Lower leg skin (tissue), 4 donors: ENCODE results near the gene ATF6. TPM values are rescaled to one million over a fixed set of nuclear protein-coding genes. Genes with fewer than 3 reads are reported as not detected.

Source experiments
- DNase-seq, 2 donors: peaks; one replicate each; pipeline ENCODE4 v3.0.0-alpha.2; 2019; ENCODE audit warnings: low spot score in 2 of 2
- H3K4me3 ChIP-seq: fragments of 200-600 bp; sonication (generic); 2 replicates; pipeline ENCODE4 v1.5.1; 2017; ENCODE audit warnings: mild to moderate bottlenecking, low read depth; ENCODE audit not compliant: poor library complexity, severe bottlenecking
- POLR2A ChIP-seq, 2 donors: fragments of 450-650 bp; IDR thresholded peaks; one replicate each; pipeline ENCODE4 v1.6.1; 2016 to 2017; ENCODE audit warnings: antibody characterized with exemption in 2 of 2, mild to moderate bottlenecking in 1 of 2, moderate library complexity in 1 of 2
- WGBS, 2 donors: methylation state at CpG; one replicate each; pipeline ENCODE4 v1.1.5; 2018; 5-methylcytosine and 5-hydroxymethylcytosine counted together
- intact Hi-C: fragments of 100-400 bp; cut with DNase I; formaldehyde crosslinking; loops from one replicate; pipeline ENCODE4 v1.15.0; 2023; ENCODE audit warnings: low total_unique reads
- total RNA-seq, 4 donors: library from RNA; depleted of rRNA; stranded (reverse); fragments of >200 nt; gene quantifications; one replicate each; pipeline ENCODE4 v1.1.0, GENCODE V29; 2016
- TF ChIP-seq, protein P1 (sequence below), 3 donors: fragments of 450-650 bp; IDR thresholded peaks; one replicate each; pipeline ENCODE4 v1.5.1; 2016; ENCODE audit warnings: antibody characterized with exemption in 3 of 3, mild to moderate bottlenecking in 3 of 3, moderate library complexity in 2 of 3

ATF6 gene
- total RNA-seq, 4 donors from 2014 or later: 28.7 to 33.5 (median 31.2) TPM

GRCh38 chr1:161899091-161899490 is 133.0 kb downstream of the ATF6 start:
- TF ChIP-seq POLR2A (IDR thresholded peaks at IDR 0.05): no peak
- TF ChIP-seq, protein P1, sequence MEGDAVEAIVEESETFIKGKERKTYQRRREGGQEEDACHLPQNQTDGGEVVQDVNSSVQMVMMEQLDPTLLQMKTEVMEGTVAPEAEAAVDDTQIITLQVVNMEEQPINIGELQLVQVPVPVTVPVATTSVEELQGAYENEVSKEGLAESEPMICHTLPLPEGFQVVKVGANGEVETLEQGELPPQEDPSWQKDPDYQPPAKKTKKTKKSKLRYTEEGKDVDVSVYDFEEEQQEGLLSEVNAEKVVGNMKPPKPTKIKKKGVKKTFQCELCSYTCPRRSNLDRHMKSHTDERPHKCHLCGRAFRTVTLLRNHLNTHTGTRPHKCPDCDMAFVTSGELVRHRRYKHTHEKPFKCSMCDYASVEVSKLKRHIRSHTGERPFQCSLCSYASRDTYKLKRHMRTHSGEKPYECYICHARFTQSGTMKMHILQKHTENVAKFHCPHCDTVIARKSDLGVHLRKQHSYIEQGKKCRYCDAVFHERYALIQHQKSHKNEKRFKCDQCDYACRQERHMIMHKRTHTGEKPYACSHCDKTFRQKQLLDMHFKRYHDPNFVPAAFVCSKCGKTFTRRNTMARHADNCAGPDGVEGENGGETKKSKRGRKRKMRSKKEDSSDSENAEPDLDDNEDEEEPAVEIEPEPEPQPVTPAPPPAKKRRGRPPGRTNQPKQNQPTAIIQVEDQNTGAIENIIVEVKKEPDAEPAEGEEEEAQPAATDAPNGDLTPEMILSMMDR (IDR thresholded peaks at IDR 0.05): no peak
- no peak for DNase-seq
- intact Hi-C loops: no loop called here
- WGBS, 2 donors: 81 to 88% methylated on average over 2 of the region's 2 CpGs
- H3K4me3 ChIP-seq: no peak overlapping the region

DNA sequence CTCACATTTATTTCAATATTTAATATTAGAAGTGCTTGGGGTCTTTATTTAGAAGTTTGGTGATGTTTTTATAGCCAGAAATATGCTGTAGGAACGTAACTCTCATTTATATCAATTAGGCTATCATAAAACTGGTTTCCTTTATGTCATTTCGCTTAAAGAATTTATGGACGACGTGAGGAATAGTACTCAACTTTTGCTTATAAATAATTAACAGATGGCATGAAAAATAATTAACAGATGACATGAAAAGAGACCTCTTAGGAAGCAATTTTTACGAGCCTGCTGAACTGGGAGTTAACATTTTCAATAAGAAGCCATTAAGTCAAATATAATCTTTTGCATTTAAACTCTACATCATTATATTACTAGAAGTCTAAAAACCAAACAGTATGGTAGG is 134.0 kb downstream of the ATF6 start:
- no peak overlapping the region for H3K4me3 ChIP-seq
- WGBS, 2 donors: 88 to 91% methylated on average over 5 of the region's 5 CpGs
- no peak for DNase-seq
- TF ChIP-seq, protein P1 (IDR thresholded peaks at IDR 0.05): no peak
- no peak for TF ChIP-seq POLR2A (IDR thresholded peaks at IDR 0.05)
- intact Hi-C loops: no loop called here

GRCh38 chr1:161902182-161902581 is 136.1 kb downstream of the ATF6 start:
- no peak for DNase-seq
- intact Hi-C loops: no loop called here
- TF ChIP-seq, protein P1 (IDR thresholded peaks at IDR 0.05): no peak
- TF ChIP-seq POLR2A (IDR thresholded peaks at IDR 0.05): no peak
- WGBS, 2 donors: 97 to 100% methylated on average over 2 of the region's 2 CpGs
- no peak overlapping the region for H3K4me3 ChIP-seq

DNA sequence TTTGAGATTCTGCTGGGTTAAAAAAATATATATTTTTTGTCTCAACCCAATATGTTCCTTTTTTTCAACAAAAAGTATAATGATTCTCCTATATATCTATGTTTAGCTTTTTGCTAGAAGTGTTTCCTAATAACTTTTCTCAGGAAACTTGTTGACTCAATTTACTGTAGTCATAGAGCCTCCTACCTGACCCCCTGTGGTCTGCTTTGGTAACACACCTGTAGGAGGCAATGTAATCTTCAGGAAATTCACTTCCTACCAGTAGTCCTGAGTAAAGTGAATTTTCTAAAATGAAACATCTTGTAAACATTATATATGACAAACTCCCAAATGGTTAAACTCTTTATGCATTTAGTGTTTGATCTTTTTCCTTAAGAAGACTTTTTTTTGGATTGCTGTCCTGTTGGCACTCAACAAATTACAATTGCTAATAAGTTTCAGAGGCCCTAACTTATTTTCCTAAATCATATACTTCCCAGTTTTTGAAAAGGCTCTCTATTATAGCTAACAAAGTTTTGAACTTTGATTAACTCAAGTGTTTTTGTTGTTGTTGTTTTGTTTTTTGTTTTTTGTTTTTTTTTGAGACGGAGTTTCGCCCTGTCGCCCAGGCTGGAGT is 139.3 kb downstream of the ATF6 start:
- TF ChIP-seq POLR2A (IDR thresholded peaks at IDR 0.05): no peak
- TF ChIP-seq, protein P1 (IDR thresholded peaks at IDR 0.05): no peak
- WGBS, 2 donors: 95 to 97% methylated on average over 3 of the region's 3 CpGs
- intact Hi-C loops: no loop called here
- DNase-seq: no peak
- no peak overlapping the region for H3K4me3 ChIP-seq

DNA sequence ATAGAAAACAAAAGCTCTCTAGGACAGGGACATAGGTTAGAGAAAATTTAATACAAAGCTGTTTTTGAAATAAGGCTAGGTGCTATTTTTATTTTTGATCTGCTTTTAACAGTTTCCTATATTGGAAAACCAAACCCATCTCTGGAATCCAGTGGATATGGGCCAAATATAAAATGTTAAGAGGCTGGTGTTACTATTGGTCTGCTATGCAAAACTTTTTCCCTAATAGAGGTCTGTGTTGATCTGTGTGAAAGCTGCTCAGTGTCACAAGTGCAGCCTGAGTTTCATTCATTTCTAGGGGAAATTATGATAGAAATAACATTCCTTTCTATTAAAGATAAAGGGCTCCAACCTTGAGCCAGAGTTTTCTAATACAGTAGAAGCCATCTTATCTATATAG is 141.1 kb downstream of the ATF6 start:
- DNase-seq: no peak
- no peak overlapping the region for H3K4me3 ChIP-seq
- no peak for TF ChIP-seq POLR2A (IDR thresholded peaks at IDR 0.05)
- TF ChIP-seq, protein P1 (IDR thresholded peaks at IDR 0.05): no peak
- intact Hi-C loops: no loop called here

DNA sequence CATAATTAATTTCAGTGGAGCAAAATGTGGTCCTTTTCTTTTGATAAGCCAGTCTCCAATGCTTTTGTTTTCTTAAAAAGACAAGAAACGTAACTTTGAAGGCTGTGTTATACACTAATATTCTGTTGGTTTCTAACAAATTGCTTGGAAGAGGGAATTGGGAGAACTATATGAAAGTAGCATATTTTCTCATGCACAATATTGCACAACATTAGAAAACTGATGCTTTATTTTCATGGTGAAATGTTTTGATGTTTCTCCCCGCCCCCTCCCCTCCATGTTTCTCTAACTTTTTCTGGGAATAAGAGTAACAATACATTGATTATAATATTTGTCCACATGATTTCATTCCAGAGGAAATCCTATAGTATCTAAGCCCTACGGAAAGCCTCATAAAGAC is 142.1 kb downstream of the ATF6 start:
- TF ChIP-seq, protein P1 (IDR thresholded peaks at IDR 0.05): no peak
- TF ChIP-seq POLR2A (IDR thresholded peaks at IDR 0.05): no peak
- no peak overlapping the region for H3K4me3 ChIP-seq
- intact Hi-C loops: no loop called here
- 93 to 96% methylated on average over 3 of the region's 3 CpGs for WGBS, 2 donors
- DNase-seq: no peak
